ENCODE results near the gene RIN3.

Gene RIN3

GRCh38 chr14:92556863-92557543 lies 43.4 kb downstream of the RIN3 start:
- no peak for DNase-seq (ENCODE audit: low read depth, low spot score)

- DNase-seq (ENCODE audit: low read depth, low spot score): no peak
These were observed 43.9 kb downstream of the RIN3 start for GRCh38 chr14:92557544-92557912.

GRCh38 chr14:92558319-92558718 lies 44.7 kb downstream of the RIN3 start:
- DNase-seq (ENCODE audit: low read depth, low spot score): no peak

- DNase-seq (ENCODE audit: low read depth, low spot score): no peak
These were observed 45.9 kb downstream of the RIN3 start for GRCh38 chr14:92559486-92559885.

GRCh38 chr14:92560106-92560865 lies 46.7 kb downstream of the RIN3 start:
- no peak for DNase-seq (ENCODE audit: low read depth, low spot score)

GRCh38 chr14:92561906-92562479 lies 48.4 kb downstream of the RIN3 start:
- no peak for DNase-seq (ENCODE audit: low read depth, low spot score)

GRCh38 chr14:92563359-92563758 lies 49.8 kb downstream of the RIN3 start:
- no peak for DNase-seq (ENCODE audit: low read depth, low spot score)

- DNase-seq (ENCODE audit: low read depth, low spot score): no peak
These were observed 50.2 kb downstream of the RIN3 start for GRCh38 chr14:92563765-92564285.

- no peak for DNase-seq (ENCODE audit: low read depth, low spot score)
These were observed 50.9 kb downstream of the RIN3 start for GRCh38 chr14:92564344-92565039.

GRCh38 chr14:92565040-92565717 lies 51.6 kb downstream of the RIN3 start:
- no peak for DNase-seq (ENCODE audit: low read depth, low spot score)

- DNase-seq (ENCODE audit: low read depth, low spot score): no peak
These were observed 52.1 kb downstream of the RIN3 start for GRCh38 chr14:92565718-92566115.

- no peak for DNase-seq (ENCODE audit: low read depth, low spot score)
These were observed 53.7 kb downstream of the RIN3 start for GRCh38 chr14:92567173-92567725.

- no peak for DNase-seq (ENCODE audit: low read depth, low spot score)
These were observed 55.3 kb downstream of the RIN3 start for GRCh38 chr14:92568621-92569479.

- DNase-seq (ENCODE audit: low read depth, low spot score): no peak
These were observed 57.2 kb downstream of the RIN3 start for GRCh38 chr14:92570674-92571262.

- DNase-seq (ENCODE audit: low read depth, low spot score): no peak
These were observed 58.5 kb downstream of the RIN3 start for GRCh38 chr14:92572050-92572449.

- no peak for DNase-seq (ENCODE audit: low read depth, low spot score)
These were observed 60.3 kb downstream of the RIN3 start for GRCh38 chr14:92573761-92574498.

GRCh38 chr14:92575061-92575747 lies 61.6 kb downstream of the RIN3 start:
- no peak for DNase-seq (ENCODE audit: low read depth, low spot score)

- no peak for DNase-seq (ENCODE audit: low read depth, low spot score)
These were observed 62.2 kb downstream of the RIN3 start for GRCh38 chr14:92575748-92576303.
